ENCODE data around the gene CISH.

The CISH gene

DNA sequence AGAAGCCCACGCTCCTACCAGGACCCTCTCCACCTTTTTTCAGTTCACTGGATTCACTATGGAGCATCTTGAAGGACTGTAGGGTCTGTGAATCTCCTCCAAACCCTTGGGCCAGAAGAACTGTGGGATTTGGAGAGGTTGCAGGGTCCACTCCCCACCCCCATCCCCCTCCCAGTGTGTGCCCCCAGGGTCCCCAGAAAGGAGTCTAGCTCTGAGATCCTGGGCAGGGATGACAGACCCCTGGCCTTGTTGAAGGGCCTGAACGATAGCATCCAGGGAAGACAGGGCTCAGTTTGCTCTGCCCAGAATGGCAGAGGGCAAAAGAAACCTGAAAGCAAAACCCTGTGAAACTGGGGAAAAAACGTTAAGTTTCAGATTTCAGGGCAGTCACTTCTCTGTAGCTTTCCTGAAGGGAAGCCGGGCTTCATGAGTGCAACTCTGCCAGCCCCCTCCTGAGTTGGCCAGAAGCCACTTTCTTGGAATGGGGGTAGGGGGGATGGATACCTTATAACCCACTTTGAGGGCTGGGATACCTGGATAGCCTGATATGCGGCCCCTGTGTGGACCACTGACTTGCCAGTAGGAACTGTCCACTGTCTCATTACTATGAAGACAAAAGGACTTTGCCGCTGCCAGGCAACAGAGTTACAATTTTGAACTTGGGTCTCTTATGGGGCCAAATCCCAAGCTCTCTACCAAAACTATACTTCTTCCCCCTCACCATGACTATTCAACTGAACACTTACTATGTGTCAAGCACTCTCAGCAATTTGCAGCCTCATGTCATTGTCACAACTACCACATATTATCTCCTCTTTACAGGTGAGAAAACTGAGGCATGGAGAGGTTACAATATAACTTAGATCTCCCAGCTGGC is 1.6 kb upstream of the CISH start:
- Histone ChIP-seq H3K4me3 (ENCODE audit: low read depth, low read length) (no peak overlapping the region), H3K36me3 (ENCODE audit: control insufficient read depth, insufficient read depth, low read length) (no peaks in the 10 kb centered on the region), H2AFZ (no peak overlapping the region), H3K4me1 (peaks cover 30% of the 10 kb centered on the region), H3K4me2 (ENCODE audit: low read length) (peak overlapping the region; percentile 94), H3K79me2 (peaks cover 27% of the 10 kb centered on the region), H3K9ac (no peak overlapping the region), H3K9me3 (ENCODE audit: control insufficient read depth, low read length) (no peaks in the 10 kb centered on the region), H3K27me3 (ENCODE audit: control insufficient read depth, insufficient read depth, low read length) (no peaks in the 10 kb centered on the region), H3K27ac (peak overlapping the region; percentile 81)
- TF ChIP-seq, protein P1, sequence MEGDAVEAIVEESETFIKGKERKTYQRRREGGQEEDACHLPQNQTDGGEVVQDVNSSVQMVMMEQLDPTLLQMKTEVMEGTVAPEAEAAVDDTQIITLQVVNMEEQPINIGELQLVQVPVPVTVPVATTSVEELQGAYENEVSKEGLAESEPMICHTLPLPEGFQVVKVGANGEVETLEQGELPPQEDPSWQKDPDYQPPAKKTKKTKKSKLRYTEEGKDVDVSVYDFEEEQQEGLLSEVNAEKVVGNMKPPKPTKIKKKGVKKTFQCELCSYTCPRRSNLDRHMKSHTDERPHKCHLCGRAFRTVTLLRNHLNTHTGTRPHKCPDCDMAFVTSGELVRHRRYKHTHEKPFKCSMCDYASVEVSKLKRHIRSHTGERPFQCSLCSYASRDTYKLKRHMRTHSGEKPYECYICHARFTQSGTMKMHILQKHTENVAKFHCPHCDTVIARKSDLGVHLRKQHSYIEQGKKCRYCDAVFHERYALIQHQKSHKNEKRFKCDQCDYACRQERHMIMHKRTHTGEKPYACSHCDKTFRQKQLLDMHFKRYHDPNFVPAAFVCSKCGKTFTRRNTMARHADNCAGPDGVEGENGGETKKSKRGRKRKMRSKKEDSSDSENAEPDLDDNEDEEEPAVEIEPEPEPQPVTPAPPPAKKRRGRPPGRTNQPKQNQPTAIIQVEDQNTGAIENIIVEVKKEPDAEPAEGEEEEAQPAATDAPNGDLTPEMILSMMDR (IDR thresholded peaks at IDR 0.05): no peak

DNA sequence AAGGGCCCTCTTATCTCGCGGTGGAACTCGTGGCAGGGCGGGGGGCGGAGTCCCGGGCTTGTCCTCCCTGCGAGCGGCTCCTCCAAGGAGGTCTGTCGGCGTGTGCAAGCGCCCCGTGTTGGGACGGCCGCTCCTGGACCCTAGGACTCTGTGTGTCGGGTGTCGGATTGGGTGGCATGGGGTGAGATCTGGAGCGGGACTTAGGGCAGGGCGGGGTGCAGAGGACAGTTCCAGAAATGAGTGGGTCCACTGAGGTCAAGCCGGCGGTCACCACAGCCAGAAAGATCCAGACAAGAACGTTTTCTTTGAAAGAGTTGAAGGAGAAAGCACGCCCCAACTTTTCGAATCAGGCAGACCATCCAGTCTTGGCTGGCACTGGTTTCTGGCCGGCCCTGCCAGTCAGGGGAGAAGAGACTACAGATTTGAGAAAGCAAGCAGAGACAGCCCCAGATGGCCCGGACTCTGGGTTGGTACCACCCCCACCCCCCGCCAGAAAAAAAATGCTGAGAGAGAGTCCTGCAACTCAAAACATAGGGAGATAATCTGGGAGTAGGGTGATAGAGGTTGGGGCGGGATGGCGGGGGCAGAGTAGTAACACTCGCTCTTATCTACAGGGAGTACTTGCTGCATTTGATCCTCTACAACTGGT is 784 bp upstream of the CISH start:
- Histone ChIP-seq H3K4me3 (ENCODE audit: low read depth, low read length) (peak overlapping the region; percentile 77), H2AFZ (peak overlapping the region; percentile 47), H3K9me3 (ENCODE audit: control insufficient read depth, low read length) (no peaks in the 10 kb centered on the region), H3K4me2 (ENCODE audit: low read length) (peak overlapping the region; percentile 94), H3K36me3 (ENCODE audit: control insufficient read depth, insufficient read depth, low read length) (no peaks in the 10 kb centered on the region), H3K27ac (peak overlapping the region; percentile 81), H3K4me1 (peaks cover 28% of the 10 kb centered on the region), H3K27me3 (ENCODE audit: control insufficient read depth, insufficient read depth, low read length) (no peaks in the 10 kb centered on the region), H3K79me2 (peaks cover 20% of the 10 kb centered on the region), H3K9ac (no peak overlapping the region)
- TF ChIP-seq, protein P1 (IDR thresholded peaks at IDR 0.05): no peak

DNA sequence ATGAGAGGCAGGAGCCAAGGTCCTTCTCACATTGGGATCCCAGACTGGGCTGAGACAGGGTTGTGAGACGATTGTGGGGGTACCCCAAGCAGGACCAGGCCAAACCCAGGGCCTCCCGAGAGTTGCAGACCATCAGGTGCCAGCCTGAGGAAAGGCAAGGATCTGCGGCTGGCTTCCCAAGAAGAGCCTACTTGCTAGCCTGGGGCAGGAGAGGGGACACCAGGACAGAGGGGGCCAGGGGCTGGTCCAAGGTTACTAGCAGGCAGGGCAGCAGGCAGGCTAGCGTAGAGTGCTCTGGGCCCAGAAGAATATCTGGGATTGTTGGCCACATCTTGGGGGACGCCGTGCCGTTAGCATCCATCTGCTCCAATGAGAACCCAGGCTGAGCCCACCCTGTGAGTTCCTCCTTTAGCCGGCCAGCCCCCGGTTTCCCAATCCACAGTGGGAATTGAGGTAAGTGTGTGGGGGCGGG is 546 bp downstream of the CISH start:
- peaks cover 18% of the 10 kb centered on the region for H3K79me2 ChIP-seq
- H3K4me3 ChIP-seq (ENCODE audit: low read depth, low read length): peak overlapping the region; percentile 77
- H3K9ac ChIP-seq: peak overlapping the region; percentile 48
- H3K4me2 ChIP-seq (ENCODE audit: low read length): peak overlapping the region; percentile 94
- peaks cover 26% of the 10 kb centered on the region for H3K4me1 ChIP-seq
- H3K9me3 ChIP-seq (ENCODE audit: control insufficient read depth, low read length): no peaks in the 10 kb centered on the region
- peak overlapping the region; percentile 47 for H2AFZ ChIP-seq
- peak overlapping the region; percentile 81 for H3K27ac ChIP-seq
- H3K27me3 ChIP-seq (ENCODE audit: control insufficient read depth, insufficient read depth, low read length): no peaks in the 10 kb centered on the region
- TF ChIP-seq, protein P1 (IDR thresholded peaks at IDR 0.05): no peak
- no peaks in the 10 kb centered on the region for H3K36me3 ChIP-seq (ENCODE audit: control insufficient read depth, insufficient read depth, low read length)

DNA sequence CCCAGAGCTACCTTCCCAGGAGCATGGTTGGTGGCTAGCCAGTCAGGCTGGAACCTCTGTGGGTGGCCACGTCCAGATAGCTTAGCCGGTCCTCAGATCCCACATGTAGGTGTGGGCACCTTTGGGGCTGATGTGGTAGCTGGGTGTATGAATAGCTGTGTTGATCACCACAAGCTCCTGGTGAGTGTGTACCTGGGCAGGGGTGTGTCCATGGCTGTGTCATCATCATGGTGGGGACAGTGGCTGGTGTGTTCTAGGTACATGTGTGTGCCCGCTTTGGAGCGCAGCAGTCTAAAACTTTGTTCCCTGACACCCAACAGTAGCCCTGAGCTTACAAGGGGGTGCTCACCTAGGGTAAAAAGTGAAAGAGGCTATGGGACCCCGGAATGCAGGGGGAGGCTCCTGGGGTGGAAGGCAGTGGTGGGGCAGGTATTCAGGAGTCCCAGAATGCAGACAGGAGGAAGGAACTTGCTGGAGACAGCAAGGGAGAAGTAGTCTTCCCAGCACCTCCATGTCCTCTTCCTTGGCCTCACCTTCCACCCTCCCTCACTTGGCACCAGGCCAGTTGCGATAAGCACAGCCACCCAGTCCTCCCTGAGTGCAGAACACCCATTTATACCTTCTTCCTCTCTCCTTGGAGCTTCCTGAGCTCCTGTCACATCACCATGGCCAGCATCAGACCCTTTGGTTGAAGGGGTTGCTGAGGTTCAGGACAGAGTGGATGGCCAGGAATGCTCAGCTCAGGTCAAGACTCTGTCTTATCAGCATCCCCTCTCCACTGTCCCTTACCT is 1.2 kb downstream of the CISH start:
- Histone ChIP-seq H3K36me3 (ENCODE audit: control insufficient read depth, insufficient read depth, low read length) (no peaks in the 10 kb centered on the region), H3K79me2 (peaks cover 18% of the 10 kb centered on the region), H3K4me2 (ENCODE audit: low read length) (peak overlapping the region; percentile 94), H3K4me3 (ENCODE audit: low read depth, low read length) (peak overlapping the region; percentile 77), H3K4me1 (peaks cover 32% of the 10 kb centered on the region), H3K27me3 (ENCODE audit: control insufficient read depth, insufficient read depth, low read length) (no peaks in the 10 kb centered on the region), H3K27ac (peak overlapping the region; percentile 81), H3K9ac (peak overlapping the region; percentile 48), H2AFZ (no peak overlapping the region), H3K9me3 (ENCODE audit: control insufficient read depth, low read length) (no peaks in the 10 kb centered on the region)
- TF ChIP-seq, protein P1 (IDR thresholded peaks at IDR 0.05): no peak
